ENCODE data around the gene HTT. TPM values are rescaled to one million over a fixed set of nuclear protein-coding genes. Genes with fewer than 3 reads are reported as not detected.

HTT gene
- total RNA-seq, 1 donor from 2014 or later = 65.2 TPM

GRCh38 chr4:3130201-3130600, 55.7 kb downstream of the HTT start:
- Histone ChIP-seq H3K4me1 (ENCODE audit: insufficient read depth, low read length) (no peaks in the 10 kb centered on the region), H2AFZ (ENCODE audit: low read depth, low read length) (no peak overlapping the region), H3K4me3 (ENCODE audit: insufficient read depth, low read depth, low read length) (no peak overlapping the region), H3K36me3 (ENCODE audit: insufficient read depth, low read length) (peaks cover 59% of the 10 kb centered on the region), H4K20me1 (ENCODE audit: insufficient read depth, low read length) (peaks cover 6% of the 10 kb centered on the region), H3K9ac (ENCODE audit: low read length) (no peak overlapping the region), H3K27ac (ENCODE audit: low read depth, low read length) (no peak overlapping the region), H3K79me2 (ENCODE audit: insufficient read depth, low read length) (no peaks in the 10 kb centered on the region), H3K4me2 (ENCODE audit: low read length) (no peak overlapping the region), H3K9me3 (ENCODE audit: insufficient read depth, low read depth, low read length) (no peaks in the 10 kb centered on the region), H3K27me3 (ENCODE audit: insufficient read depth, low read length) (no peaks in the 10 kb centered on the region)
- DNase-seq (ENCODE audit: low read depth) (no peak), FAIRE-seq (no peak)
- Mint-ChIP-seq H3K4me3 (ENCODE audit: unreplicated experiment) (no peak overlapping the region), H3K4me1 (ENCODE audit: low read depth, unreplicated experiment) (no peaks in the 10 kb centered on the region), H3K27me3 (ENCODE audit: low read depth, unreplicated experiment) (no peaks in the 10 kb centered on the region), H3K27ac (ENCODE audit: unreplicated experiment) (no peak overlapping the region), H3K9me3 (ENCODE audit: unreplicated experiment) (no peaks in the 10 kb centered on the region), H3K36me3 (ENCODE audit: low read depth, unreplicated experiment) (peaks cover 25% of the 10 kb centered on the region)
- no peak for TF ChIP-seq EZH2 (IDR thresholded peaks at IDR 0.05; ENCODE audit: insufficient read depth, low read length)
- no peak for TF ChIP-seq CTCF (IDR thresholded peaks at IDR 0.05; ENCODE audit: insufficient read depth, low read depth, low read length)

GRCh38 chr4:3130826-3131225, 56.3 kb downstream of the HTT start:
- Histone ChIP-seq H3K27ac (ENCODE audit: low read depth, low read length) (no peak overlapping the region), H3K4me2 (ENCODE audit: low read length) (no peak overlapping the region), H3K36me3 (ENCODE audit: insufficient read depth, low read length) (peaks cover 59% of the 10 kb centered on the region), H3K27me3 (ENCODE audit: insufficient read depth, low read length) (no peaks in the 10 kb centered on the region), H2AFZ (ENCODE audit: low read depth, low read length) (no peak overlapping the region), H3K4me1 (ENCODE audit: insufficient read depth, low read length) (no peaks in the 10 kb centered on the region), H3K9me3 (ENCODE audit: insufficient read depth, low read depth, low read length) (no peaks in the 10 kb centered on the region), H3K9ac (ENCODE audit: low read length) (no peak overlapping the region), H4K20me1 (ENCODE audit: insufficient read depth, low read length) (peaks cover 6% of the 10 kb centered on the region), H3K4me3 (ENCODE audit: insufficient read depth, low read depth, low read length) (no peak overlapping the region), H3K79me2 (ENCODE audit: insufficient read depth, low read length) (no peaks in the 10 kb centered on the region)
- DNase-seq (ENCODE audit: low read depth) (no peak), FAIRE-seq (no peak)
- Mint-ChIP-seq H3K9me3 (ENCODE audit: unreplicated experiment) (no peaks in the 10 kb centered on the region), H3K4me3 (ENCODE audit: unreplicated experiment) (no peak overlapping the region), H3K27me3 (ENCODE audit: low read depth, unreplicated experiment) (no peaks in the 10 kb centered on the region), H3K4me1 (ENCODE audit: low read depth, unreplicated experiment) (no peaks in the 10 kb centered on the region), H3K36me3 (ENCODE audit: low read depth, unreplicated experiment) (peaks cover 25% of the 10 kb centered on the region), H3K27ac (ENCODE audit: unreplicated experiment) (no peak overlapping the region)
- TF ChIP-seq CTCF (IDR thresholded peaks at IDR 0.05; ENCODE audit: insufficient read depth, low read depth, low read length) = no peak
- TF ChIP-seq EZH2 (IDR thresholded peaks at IDR 0.05; ENCODE audit: insufficient read depth, low read length) = no peak

GRCh38 chr4:3134201-3134600, 59.7 kb downstream of the HTT start:
- no peak overlapping the region for H3K27ac ChIP-seq (ENCODE audit: low read depth, low read length)
- H3K9me3 Mint-ChIP-seq (ENCODE audit: unreplicated experiment) = no peaks in the 10 kb centered on the region
- no peak overlapping the region for H3K27ac Mint-ChIP-seq (ENCODE audit: unreplicated experiment)
- H3K36me3 Mint-ChIP-seq (ENCODE audit: low read depth, unreplicated experiment) = peaks cover 24% of the 10 kb centered on the region
- FAIRE-seq (no peak), DNase-seq (ENCODE audit: low read depth) (no peak)
- H2AFZ ChIP-seq (ENCODE audit: low read depth, low read length) = no peak overlapping the region
- H3K79me2 ChIP-seq (ENCODE audit: insufficient read depth, low read length) = no peaks in the 10 kb centered on the region
- H3K4me1 Mint-ChIP-seq (ENCODE audit: low read depth, unreplicated experiment) = no peaks in the 10 kb centered on the region
- no peaks in the 10 kb centered on the region for H3K9me3 ChIP-seq (ENCODE audit: insufficient read depth, low read depth, low read length)
- no peak overlapping the region for H3K4me3 ChIP-seq (ENCODE audit: insufficient read depth, low read depth, low read length)
- H4K20me1 ChIP-seq (ENCODE audit: insufficient read depth, low read length) = no peaks in the 10 kb centered on the region
- no peaks in the 10 kb centered on the region for H3K27me3 ChIP-seq (ENCODE audit: insufficient read depth, low read length)
- peaks cover 50% of the 10 kb centered on the region for H3K36me3 ChIP-seq (ENCODE audit: insufficient read depth, low read length)
- no peaks in the 10 kb centered on the region for H3K27me3 Mint-ChIP-seq (ENCODE audit: low read depth, unreplicated experiment)
- TF ChIP-seq EZH2 (IDR thresholded peaks at IDR 0.05; ENCODE audit: insufficient read depth, low read length) (no peak), CTCF (IDR thresholded peaks at IDR 0.05; ENCODE audit: insufficient read depth, low read depth, low read length) (no peak)
- H3K9ac ChIP-seq (ENCODE audit: low read length) = no peak overlapping the region
- H3K4me2 ChIP-seq (ENCODE audit: low read length) = no peak overlapping the region
- no peaks in the 10 kb centered on the region for H3K4me1 ChIP-seq (ENCODE audit: insufficient read depth, low read length)
- H3K4me3 Mint-ChIP-seq (ENCODE audit: unreplicated experiment) = no peak overlapping the region

All from astrocyte (in vitro differentiated cells and primary cell).